Activated gamma-delta T cell (primary cell): Measurements from ENCODE around the gene GRAMD1B.

Source experiments
- DNase-seq: peaks from one replicate; lab custom pipeline; 2025; lab: John Stamatoyannopoulos, UW

Gene GRAMD1B

GRCh38 chr11:123535401-123535800, 105.3 kb downstream of the GRAMD1B start:
- no peak for DNase-seq

- no peak for DNase-seq
Observed at GRCh38 chr11:123536690-123537437, 106.8 kb downstream of the GRAMD1B start.

- no peak for DNase-seq
Observed at GRCh38 chr11:123537726-123538125, 107.7 kb downstream of the GRAMD1B start.

- DNase-seq, result no peak
Observed at GRCh38 chr11:123543797-123544196, 113.7 kb downstream of the GRAMD1B start.

DNA sequence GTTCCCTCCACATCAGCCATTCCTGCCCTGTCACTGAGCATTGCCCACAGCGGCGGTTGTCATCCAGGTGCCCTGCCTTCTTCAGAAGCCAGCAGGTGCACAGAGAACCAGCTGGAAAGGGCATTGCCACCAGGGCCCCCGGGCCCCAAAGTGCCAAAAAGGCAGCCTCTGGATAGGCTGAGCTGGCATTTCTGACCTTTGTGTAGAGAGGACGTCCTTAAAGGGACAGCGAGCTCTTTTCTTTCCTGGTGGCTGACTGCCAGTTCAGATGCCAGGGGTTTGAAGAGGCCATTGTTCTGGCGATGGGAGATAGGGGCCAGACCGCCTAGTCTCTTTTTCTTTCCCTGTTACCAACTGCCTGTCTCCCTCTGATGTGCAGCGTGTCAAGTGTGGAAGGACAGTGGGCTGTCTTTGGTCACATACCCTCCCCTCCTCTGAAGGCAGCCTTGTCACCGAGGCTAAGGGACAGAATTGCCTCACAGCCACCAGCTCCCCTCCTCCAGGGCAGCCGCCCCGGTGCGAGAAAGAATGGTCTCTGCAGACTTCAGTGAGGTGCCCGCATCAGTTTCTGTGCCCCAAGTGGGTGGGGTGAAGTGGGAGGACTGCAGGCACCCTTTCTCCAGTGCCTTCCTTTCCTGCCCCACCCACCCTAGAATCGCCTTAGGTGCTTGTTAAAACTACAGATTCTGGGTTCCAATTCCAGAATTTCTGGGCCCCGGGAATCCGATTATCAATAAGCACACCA, 114.7 kb downstream of the GRAMD1B start:
- DNase-seq, result no peak

GRCh38 chr11:123545726-123546270, 115.7 kb downstream of the GRAMD1B start:
- DNase-seq, result no peak

DNA sequence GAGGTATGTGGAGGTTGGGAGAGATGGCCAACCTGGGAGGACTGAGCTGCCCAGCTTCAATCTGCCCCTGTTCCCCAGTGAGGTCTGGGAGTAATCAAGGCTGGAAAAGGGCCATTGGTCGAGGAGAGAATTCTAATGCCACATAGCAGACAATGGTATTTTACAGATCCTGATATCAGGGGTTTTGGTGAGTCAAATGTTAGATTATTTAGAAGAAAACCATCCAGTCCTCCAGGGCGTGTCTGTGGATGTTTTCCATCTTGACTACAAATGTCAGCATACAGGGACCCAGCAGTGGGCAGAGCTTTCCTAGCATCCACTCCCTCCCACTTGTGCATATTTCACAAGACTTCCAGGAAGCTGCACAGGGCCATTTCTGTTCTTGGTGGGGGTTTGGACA, 116.4 kb downstream of the GRAMD1B start:
- DNase-seq, result no peak

- DNase-seq, result no peak
Observed at GRCh38 chr11:123547180-123547579, 117.1 kb downstream of the GRAMD1B start.

GRCh38 chr11:123548774-123549173, 118.7 kb downstream of the GRAMD1B start:
- no peak for DNase-seq

DNA sequence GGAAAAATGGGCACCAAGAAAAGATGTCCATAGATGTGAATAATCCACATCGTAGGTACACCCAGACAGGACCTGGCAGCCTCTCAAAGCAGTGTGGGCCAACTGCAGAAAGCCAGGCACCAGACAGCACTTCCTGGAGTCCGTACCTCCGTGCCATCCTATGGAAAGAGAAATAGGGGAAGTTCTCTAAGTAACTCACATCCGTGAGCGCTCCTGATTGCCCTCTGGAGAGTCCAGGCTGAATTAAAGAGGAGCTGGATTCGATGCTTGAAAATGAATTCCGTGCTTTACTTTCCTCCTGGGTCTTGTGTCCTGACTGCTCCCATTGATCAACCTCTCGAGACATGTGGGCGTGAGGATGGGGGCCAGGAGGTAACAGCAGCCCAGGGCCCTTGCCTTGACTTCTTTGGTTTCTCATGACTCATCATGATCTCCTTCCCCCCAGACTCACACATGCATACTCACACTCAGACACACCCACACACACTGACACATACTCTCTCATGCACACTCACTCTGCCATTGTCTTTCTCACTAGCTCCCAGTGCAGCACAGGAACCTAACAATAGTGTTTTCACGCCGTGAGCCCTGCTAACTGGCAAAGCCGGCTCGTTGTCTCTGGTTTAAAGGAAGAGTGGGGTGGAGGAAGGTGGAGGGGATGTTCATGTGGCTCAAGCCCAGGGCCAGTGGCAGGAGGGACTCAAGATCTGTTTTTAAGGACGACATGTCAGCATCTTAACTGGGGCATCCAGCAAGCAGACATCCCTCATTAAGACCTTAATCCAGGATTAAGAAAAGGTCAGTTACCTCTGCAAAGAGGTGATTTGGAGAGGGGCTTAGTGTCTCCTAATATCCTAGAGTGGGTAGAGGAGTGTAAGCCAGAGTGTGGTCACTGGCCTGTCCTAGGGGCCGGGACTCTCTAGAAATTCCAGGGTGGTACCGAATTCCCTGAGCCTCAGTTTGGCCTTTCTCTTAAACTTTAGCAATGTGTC, 120.2 kb downstream of the GRAMD1B start:
- DNase-seq, result no peak

- no peak for DNase-seq
Observed at GRCh38 chr11:123551079-123551478, 121.0 kb downstream of the GRAMD1B start.

- DNase-seq, result no peak
Observed at GRCh38 chr11:123556633-123557032, 126.6 kb downstream of the GRAMD1B start.

DNA sequence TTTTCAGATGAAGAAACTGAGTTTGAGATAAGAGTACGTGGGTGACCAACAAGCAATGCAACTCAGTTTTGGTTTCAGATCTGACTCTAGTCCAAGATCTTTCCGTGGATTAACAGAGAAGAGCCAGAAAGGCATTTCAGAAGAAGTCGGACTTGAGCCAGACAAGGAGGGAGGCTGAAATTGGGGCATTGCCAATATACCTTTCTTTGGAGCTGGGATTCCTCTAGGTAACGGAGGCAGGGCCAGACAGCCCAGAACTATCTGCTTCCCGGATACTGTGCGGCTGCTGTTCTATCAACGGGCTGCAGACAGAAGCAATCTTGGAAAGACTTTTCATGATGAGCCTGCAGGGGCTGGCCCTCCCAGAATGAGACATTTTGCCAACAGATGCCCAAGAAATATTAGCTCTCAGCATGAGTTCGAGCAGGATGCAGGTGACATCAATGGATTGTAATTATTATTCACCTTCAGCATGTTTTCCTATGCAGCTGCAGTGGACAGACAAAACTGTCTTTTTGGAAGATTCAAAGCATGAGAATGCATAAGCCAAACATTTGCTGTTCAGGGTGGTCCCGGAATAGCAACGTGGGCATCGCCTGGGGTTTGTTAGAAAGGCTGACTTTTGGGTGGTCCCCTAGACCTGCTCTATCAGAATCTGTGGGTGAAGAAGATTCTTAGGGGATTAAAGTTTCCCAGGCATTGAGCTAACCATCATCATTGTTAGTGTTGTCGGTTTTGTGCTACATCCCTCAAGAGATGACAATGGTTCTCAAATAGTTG, 128.7 kb downstream of the GRAMD1B start:
- DNase-seq, result no peak

- no peak for DNase-seq
Observed at GRCh38 chr11:123559523-123559955, 129.5 kb downstream of the GRAMD1B start.

- no peak for DNase-seq
Observed at GRCh38 chr11:123560006-123560405, 129.9 kb downstream of the GRAMD1B start.

- DNase-seq, result no peak
Observed at GRCh38 chr11:123561431-123561800, 131.3 kb downstream of the GRAMD1B start.

DNA sequence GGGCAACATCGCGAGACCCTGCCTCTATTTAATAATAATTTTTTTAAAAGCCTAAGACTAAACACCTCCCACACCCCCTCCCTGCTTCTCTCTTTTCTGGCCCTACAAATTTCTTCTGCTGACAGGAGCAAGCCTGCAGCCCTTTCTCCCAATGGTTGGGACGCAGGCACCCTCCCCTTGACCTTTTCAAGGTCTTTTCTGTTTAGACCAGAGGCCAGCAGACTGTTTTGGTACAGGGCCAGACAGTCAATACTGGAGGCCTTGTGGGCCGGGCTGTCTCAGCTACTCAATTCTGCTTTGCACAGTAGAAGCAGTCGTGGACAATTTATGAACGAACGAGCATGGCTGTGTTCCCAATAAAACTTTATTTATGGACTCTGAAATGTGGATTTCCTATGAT, 132.1 kb downstream of the GRAMD1B start:
- DNase-seq, result no peak

GRCh38 chr11:123562829-123563228, 132.8 kb downstream of the GRAMD1B start:
- no peak for DNase-seq

DNA sequence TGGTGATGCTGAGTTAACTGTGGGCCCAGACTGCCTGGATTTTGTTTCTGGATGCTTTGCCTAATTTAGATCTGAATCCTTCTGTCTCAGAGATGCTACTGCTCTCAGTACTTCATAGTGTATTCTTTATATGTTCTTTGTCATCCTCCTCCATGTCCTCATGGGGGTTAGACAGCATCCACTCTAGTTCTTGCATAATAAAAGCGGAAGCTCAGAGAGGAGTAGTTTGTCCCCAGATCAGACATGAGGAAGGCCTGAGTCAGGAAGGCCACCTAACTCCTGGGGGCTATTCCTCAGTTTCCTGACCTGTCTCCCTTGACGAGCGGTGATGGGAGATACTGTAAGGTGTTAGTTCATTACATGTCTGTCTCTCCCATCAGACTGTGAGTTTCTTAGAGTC, 134.2 kb downstream of the GRAMD1B start:
- DNase-seq, result no peak

- no peak for DNase-seq
Observed at GRCh38 chr11:123566852-123567251, 136.8 kb downstream of the GRAMD1B start.

GRCh38 chr11:123567466-123567865, 137.4 kb downstream of the GRAMD1B start:
- DNase-seq, result no peak
